HepG2 (cell line): Measurements from ENCODE around the gene CTNNA3. TPM values are rescaled to one million over a fixed set of nuclear protein-coding genes. Genes with fewer than 3 reads are reported as not detected.

Experiments
- ATAC-seq: fragments of 200-7000 bp; cut with Tn5 transposase; 3 replicates; pipeline ENCODE4 v1.9.1; 2020; ENCODE audit warnings: mild to moderate bottlenecking, moderate library complexity
- BruUV-seq: library from RNA; stranded (reverse); fragments of 400-500 nt; replicated peaks from 2 replicates; lab custom pipeline; 2021; lab: Mats Ljungman, UMichigan
- CTCF ChIA-PET: fragments of 300-600 bp; formaldehyde crosslinking; extraction: SDS; loops from one replicate; lab custom pipeline; 2021; ENCODE audit warnings: low total read pairs, inconsistent platforms, low intra/inter-chr PET ratio; lab: Yijun Ruan, JAX
- POLR2A ChIA-PET: fragments of 350-600 bp; sonication (Branson Sonifier 250); formaldehyde crosslinking; loops from one replicate; lab custom pipeline; 2020; ENCODE audit warnings: antibody characterized with exemption, inconsistent platforms; lab: Yijun Ruan, JAX
- DNase-seq: peaks from one replicate; pipeline ENCODE4 v3.0.0-alpha.2; 2015; ENCODE audit warnings: low spot score
- FAIRE-seq: peaks from 3 replicates; lab custom pipeline; 2011; peaks lifted over from hg19 to GRCh38; lab: Jason Lieb, UNC
- H2AFZ ChIP-seq: one replicate; pipeline ENCODE4 v1.6.1; 2011; ENCODE audit warnings: low read length, inconsistent platforms
- H3K27ac ChIP-seq: fragments of 300-600 bp; 3 replicates; pipeline ENCODE4 v1.8.0; 2011; ENCODE audit warnings: mixed run types, mild to moderate bottlenecking, mixed read lengths, low read length, inconsistent platforms; ENCODE audit not compliant: insufficient read depth; ENCODE audit errors: extremely low read length
- H3K27me3 ChIP-seq, 2 experiments: fragments of 200-600 bp in 1 of 2; 2 replicates in 1 of 2; 3 replicates in 1 of 2; pipeline versions ENCODE4 v1.6.0 to v1.8.0; 2011; ENCODE audit warnings: low read length in 2 of 2, mild to moderate bottlenecking in 2 of 2, moderate library complexity in 2 of 2, inconsistent platforms in 1 of 2; ENCODE audit not compliant: insufficient read depth in 2 of 2, control insufficient read depth in 1 of 2
- H3K36me3 ChIP-seq, 2 experiments: fragments of 200-600 bp in 1 of 2; replicated peaks in 1 of 2; 2 replicates in 1 of 2; 3 replicates in 1 of 2; pipeline versions ENCODE4 v1.5.1 to v1.8.0; 2011; ENCODE audit warnings: low read length in 2 of 2, inconsistent platforms in 1 of 2; ENCODE audit not compliant: insufficient read depth in 2 of 2, control insufficient read depth in 1 of 2
- H3K4me1 ChIP-seq: 2 replicates; pipeline ENCODE4 v1.5.1; 2012; ENCODE audit warnings: low read length, inconsistent platforms; ENCODE audit not compliant: insufficient read depth
- H3K4me2 ChIP-seq: 2 replicates; pipeline ENCODE4 v1.6.0; 2011; ENCODE audit warnings: low read depth, low read length, inconsistent platforms
- H3K4me3 ChIP-seq, 3 experiments: fragments of 200-600 bp in 1 of 3; sonication (generic), shearing (Covaris generic) in 1 of 3; replicated peaks in 1 of 3; 2 replicates each; pipeline ENCODE4 v1.5.1; 2011 to 2016; ENCODE audit warnings: low read length in 3 of 3, inconsistent platforms in 2 of 3, low read depth in 2 of 3, mild to moderate bottlenecking in 2 of 3, control low read depth in 1 of 3, mixed read lengths in 1 of 3; ENCODE audit not compliant: insufficient read depth in 1 of 3
- H3K79me2 ChIP-seq: one replicate; pipeline ENCODE4 v1.6.1; 2011; ENCODE audit warnings: low read length, inconsistent platforms; ENCODE audit not compliant: insufficient read depth
- H3K9ac ChIP-seq: 2 replicates; pipeline ENCODE4 v1.6.0; 2011; ENCODE audit warnings: mild to moderate bottlenecking, low read depth, low read length, inconsistent platforms; ENCODE audit not compliant: insufficient read depth
- H3K9me3 ChIP-seq: 2 replicates; pipeline ENCODE4 v1.5.1; 2012; ENCODE audit warnings: mild to moderate bottlenecking, low read length
- H4K20me1 ChIP-seq: 2 replicates; pipeline ENCODE4 v1.6.0; 2011; ENCODE audit warnings: inconsistent platforms, mild to moderate bottlenecking, low read length, moderate library complexity; ENCODE audit not compliant: insufficient read depth
- CEBPB ChIP-seq: IDR thresholded peaks from 2 replicates; pipeline ENCODE4 v1.6.1; 2011; ENCODE audit warnings: low read depth, low read length, improper control_type of control experiment, borderline replicate concordance
- CENPT ChIP-seq: sonication (generic); formaldehyde crosslinking; IDR thresholded peaks from 2 replicates; pipeline ENCODE4 v1.8.0; 2022; ENCODE audit warnings: low read depth, mild to moderate bottlenecking, moderate library complexity, missing genetic modification reagents
- RARG ChIP-seq: sonication (generic); formaldehyde crosslinking; IDR thresholded peaks from 2 replicates; pipeline ENCODE4 v1.4.0; 2020; ENCODE audit warnings: low read depth, mild to moderate bottlenecking, missing genetic modification reagents
- SNAPC2 ChIP-seq: sonication (generic); formaldehyde crosslinking; IDR thresholded peaks from 2 replicates; pipeline ENCODE4 v1.8.1; 2022; ENCODE audit warnings: mild to moderate bottlenecking, missing genetic modification reagents
- SP4 ChIP-seq: sonication (generic); formaldehyde crosslinking; IDR thresholded peaks from 2 replicates; pipeline ENCODE4 v1.8.1; 2023; ENCODE audit warnings: mild to moderate bottlenecking, missing genetic modification reagents
- ZFAT ChIP-seq: sonication (generic); formaldehyde crosslinking; conservative IDR thresholded peaks from 2 replicates; pipeline ENCODE4 v1.8.1; 2023; ENCODE audit warnings: missing genetic modification reagents, inconsistent platforms
- ZNF317 ChIP-seq: sonication (generic); formaldehyde crosslinking; IDR thresholded peaks from 2 replicates; pipeline ENCODE4 v1.5.0; 2020; ENCODE audit warnings: mild to moderate bottlenecking, missing genetic modification reagents
- ZNF34 ChIP-seq: sonication (generic); formaldehyde crosslinking; IDR thresholded peaks from 2 replicates; pipeline ENCODE4 v1.4.0; 2020; ENCODE audit warnings: mild to moderate bottlenecking, missing genetic modification reagents, borderline replicate concordance
- ZNF350 ChIP-seq: sonication (generic); formaldehyde crosslinking; IDR thresholded peaks from 2 replicates; pipeline ENCODE4 v1.4.0; 2020; ENCODE audit warnings: mild to moderate bottlenecking, low read depth, missing genetic modification reagents, borderline replicate concordance
- ZNF607 ChIP-seq: sonication (generic); formaldehyde crosslinking; IDR thresholded peaks from 2 replicates; pipeline ENCODE4 v1.5.1; 2020; ENCODE audit warnings: missing genetic modification reagents, mild to moderate bottlenecking, borderline replicate concordance
- ZNF777 ChIP-seq: sonication (generic); formaldehyde crosslinking; IDR thresholded peaks from 2 replicates; pipeline ENCODE4 v1.4.0; 2020; ENCODE audit warnings: missing genetic modification reagents
- ZNF891 ChIP-seq: sonication (generic); formaldehyde crosslinking; IDR thresholded peaks from 2 replicates; pipeline ENCODE4 v1.5.0; 2020; ENCODE audit warnings: mild to moderate bottlenecking, missing genetic modification reagents
- WGBS: methylation state at CpG from one replicate; pipeline ENCODE4 v1.1.6; 2017; ENCODE audit warnings: low lambda C conversion rate; 5-methylcytosine and 5-hydroxymethylcytosine counted together
- in situ Hi-C: cut with HindIII; loops from 2 replicates; pipeline ENCODE4 v1.10.0; 2017; ENCODE audit warnings: low pct_unique_long_range_greater_than_20kb; ENCODE audit not compliant: extremely low pct_ligation_motif_present
- intact Hi-C: fragments of 100-400 bp; cut with micrococcal nuclease; formaldehyde crosslinking; loops from one replicate; pipeline ENCODE4 v1.10.0; 2022; ENCODE audit not compliant: unreplicated experiment
- polyA plus RNA-seq, 8 experiments: library from polyadenylated mRNA; depleted of rRNA in 3 of 8; stranded (reverse) in 7 of 8; unstranded in 1 of 8; fragments of >200 nt; fragmentation: Illumina TruSeq in 4 of 8; extraction: Trizol in 4 of 8; gene quantifications; 2 replicates each; pipeline versions ENCODE4 v1.2.1 to v1.2.3, GENCODE V29; 2011 to 2016; ENCODE audit warnings: low read depth in 4 of 8, missing spikeins in 1 of 8, mixed read lengths in 1 of 8; ENCODE audit not compliant: insufficient read depth in 1 of 8
- total RNA-seq, 5 experiments: library from RNA; depleted of rRNA; stranded (reverse); fragments of >200 nt; fragmentation: Illumina TruSeq; extraction: Trizol; gene quantifications; 2 replicates each; pipeline ENCODE4 v1.2.3, GENCODE V29; 2016; ENCODE audit warnings: low read depth in 1 of 5
- TF ChIP-seq, protein P1 (sequence below): sonication (generic); formaldehyde crosslinking; IDR thresholded peaks from 2 replicates; pipeline ENCODE4 v1.9.0; 2021; ENCODE audit warnings: missing genetic modification reagents, borderline replicate concordance
- TF ChIP-seq, protein P2 (sequence below): sonication (generic); formaldehyde crosslinking; IDR thresholded peaks from 2 replicates; pipeline ENCODE4 v1.5.0; 2020; ENCODE audit warnings: mild to moderate bottlenecking, low read depth, missing genetic modification reagents, borderline replicate concordance
- TF ChIP-seq, protein P3 (sequence below): IDR thresholded peaks from 2 replicates; pipeline ENCODE4 v1.6.1; 2016; ENCODE audit warnings: low read depth, control low read depth
- TF ChIP-seq, protein P4 (sequence below): sonication (generic); formaldehyde crosslinking; IDR thresholded peaks from 2 replicates; pipeline ENCODE4 v1.4.0; 2020; ENCODE audit warnings: missing genetic modification reagents, mild to moderate bottlenecking, borderline replicate concordance
- TF ChIP-seq, protein P5 (sequence below): sonication (generic); formaldehyde crosslinking; conservative IDR thresholded peaks from 2 replicates; pipeline ENCODE4 v1.5.0; 2020; ENCODE audit warnings: missing genetic modification reagents

The CTNNA3 gene
- total and polyA plus RNA-seq, 2 of the 13 experiments (the other 11 are each of a cell fraction or from before 2014, with no cell fraction given) = not detected

DNA sequence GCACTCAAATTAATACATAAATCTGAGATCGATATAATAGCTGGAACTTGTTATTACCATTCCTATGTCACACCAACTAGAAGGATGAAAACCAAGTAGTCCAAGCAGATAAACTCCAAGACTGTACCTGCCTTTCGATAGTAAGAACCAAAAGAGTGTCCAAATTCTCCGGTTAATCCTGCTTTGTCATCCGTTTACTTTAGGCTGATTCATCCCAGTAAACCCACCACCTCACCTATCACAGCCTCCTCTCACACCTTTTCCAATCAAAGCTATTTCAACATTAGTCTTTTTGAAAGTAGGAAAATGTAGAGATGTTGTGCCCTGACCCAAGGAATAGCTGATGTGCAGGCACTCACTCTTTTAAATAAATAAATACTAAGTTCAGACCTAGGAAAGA lies 177.2 kb downstream of the CTNNA3 start (continued):
- TF ChIP-seq CEBPB = no peak
- no peak for TF ChIP-seq ZNF317 (CRISPR knock-in tag)
- no peak for TF ChIP-seq RARG (CRISPR knock-in tag)
- TF ChIP-seq ZNF607 (CRISPR knock-in tag) = no peak
- TF ChIP-seq, protein P1, sequence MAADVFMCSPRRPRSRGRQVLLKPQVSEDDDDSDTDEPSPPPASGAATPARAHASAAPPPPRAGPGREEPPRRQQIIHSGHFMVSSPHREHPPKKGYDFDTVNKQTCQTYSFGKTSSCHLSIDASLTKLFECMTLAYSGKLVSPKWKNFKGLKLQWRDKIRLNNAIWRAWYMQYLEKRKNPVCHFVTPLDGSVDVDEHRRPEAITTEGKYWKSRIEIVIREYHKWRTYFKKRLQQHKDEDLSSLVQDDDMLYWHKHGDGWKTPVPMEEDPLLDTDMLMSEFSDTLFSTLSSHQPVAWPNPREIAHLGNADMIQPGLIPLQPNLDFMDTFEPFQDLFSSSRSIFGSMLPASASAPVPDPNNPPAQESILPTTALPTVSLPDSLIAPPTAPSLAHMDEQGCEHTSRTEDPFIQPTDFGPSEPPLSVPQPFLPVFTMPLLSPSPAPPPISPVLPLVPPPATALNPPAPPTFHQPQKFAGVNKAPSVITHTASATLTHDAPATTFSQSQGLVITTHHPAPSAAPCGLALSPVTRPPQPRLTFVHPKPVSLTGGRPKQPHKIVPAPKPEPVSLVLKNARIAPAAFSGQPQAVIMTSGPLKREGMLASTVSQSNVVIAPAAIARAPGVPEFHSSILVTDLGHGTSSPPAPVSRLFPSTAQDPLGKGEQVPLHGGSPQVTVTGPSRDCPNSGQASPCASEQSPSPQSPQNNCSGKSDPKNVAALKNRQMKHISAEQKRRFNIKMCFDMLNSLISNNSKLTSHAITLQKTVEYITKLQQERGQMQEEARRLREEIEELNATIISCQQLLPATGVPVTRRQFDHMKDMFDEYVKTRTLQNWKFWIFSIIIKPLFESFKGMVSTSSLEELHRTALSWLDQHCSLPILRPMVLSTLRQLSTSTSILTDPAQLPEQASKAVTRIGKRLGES (CRISPR knock-in tag) = no peak
- no peak for TF ChIP-seq ZNF777 (CRISPR knock-in tag)
- TF ChIP-seq, protein P2, sequence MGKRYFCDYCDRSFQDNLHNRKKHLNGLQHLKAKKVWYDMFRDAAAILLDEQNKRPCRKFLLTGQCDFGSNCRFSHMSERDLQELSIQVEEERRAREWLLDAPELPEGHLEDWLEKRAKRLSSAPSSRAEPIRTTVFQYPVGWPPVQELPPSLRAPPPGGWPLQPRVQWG (CRISPR knock-in tag) = no peak
- no peak for TF ChIP-seq ZNF34 (CRISPR knock-in tag)

DNA sequence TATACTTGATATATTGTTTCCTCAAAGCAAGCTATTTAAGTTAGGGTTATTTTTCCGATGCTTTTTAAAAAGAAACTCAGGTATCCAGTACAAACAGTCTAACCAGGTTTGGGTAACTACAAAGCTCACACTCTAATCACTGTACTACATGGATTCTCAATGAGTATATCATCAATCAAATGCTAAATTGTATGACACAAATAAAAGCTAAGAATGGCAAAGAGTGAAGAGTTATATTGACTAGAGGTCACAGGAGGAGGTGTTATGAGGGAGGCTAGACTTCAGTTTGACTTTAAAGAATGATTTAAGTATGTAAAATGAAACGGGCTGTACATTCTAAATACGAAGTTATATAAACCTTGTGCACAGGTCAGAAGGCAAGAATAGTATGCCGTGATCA lies 178.0 kb downstream of the CTNNA3 start:
- no TSS peak for BruUV-seq
- POLR2A ChIA-PET = no interaction called here
- in situ Hi-C loops (no loop called here), intact Hi-C loops (no loop called here)
- H3K4me1 ChIP-seq = no peaks in the 10 kb centered on the region
- no peak overlapping the region for H3K27ac ChIP-seq
- H3K9ac ChIP-seq = no peak overlapping the region
- H3K27me3 ChIP-seq = no peaks in the 10 kb centered on the region
- H3K9me3 ChIP-seq = no peaks in the 10 kb centered on the region
- no peaks in the 10 kb centered on the region for H4K20me1 ChIP-seq
- DNase-seq (no peak), FAIRE-seq (no peak), ATAC-seq (no peak)
- H3K4me2 ChIP-seq = no peak overlapping the region
- 0% methylated on average over 4 of the region's 4 CpGs for WGBS
- no peaks in the 10 kb centered on the region for H3K79me2 ChIP-seq
- H3K36me3 ChIP-seq = no peaks in the 10 kb centered on the region
- no peak overlapping the region for H2AFZ ChIP-seq
- H3K4me3 ChIP-seq = no peak overlapping the region
- CTCF ChIA-PET = no interaction called here
- TF ChIP-seq SP4 (CRISPR knock-in tag) (no peak), ZFAT (no peak), SNAPC2 (no peak), ZNF891 (CRISPR knock-in tag) (no peak), CENPT (CRISPR knock-in tag) (no peak), ZNF350 (CRISPR knock-in tag) (no peak)
- TF ChIP-seq, protein P3, sequence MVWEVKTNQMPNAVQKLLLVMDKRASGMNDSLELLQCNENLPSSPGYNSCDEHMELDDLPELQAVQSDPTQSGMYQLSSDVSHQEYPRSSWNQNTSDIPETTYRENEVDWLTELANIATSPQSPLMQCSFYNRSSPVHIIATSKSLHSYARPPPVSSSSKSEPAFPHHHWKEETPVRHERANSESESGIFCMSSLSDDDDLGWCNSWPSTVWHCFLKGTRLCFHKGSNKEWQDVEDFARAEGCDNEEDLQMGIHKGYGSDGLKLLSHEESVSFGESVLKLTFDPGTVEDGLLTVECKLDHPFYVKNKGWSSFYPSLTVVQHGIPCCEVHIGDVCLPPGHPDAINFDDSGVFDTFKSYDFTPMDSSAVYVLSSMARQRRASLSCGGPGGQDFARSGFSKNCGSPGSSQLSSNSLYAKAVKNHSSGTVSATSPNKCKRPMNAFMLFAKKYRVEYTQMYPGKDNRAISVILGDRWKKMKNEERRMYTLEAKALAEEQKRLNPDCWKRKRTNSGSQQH (CRISPR knock-in tag) = no peak
- TF ChIP-seq, protein P4, sequence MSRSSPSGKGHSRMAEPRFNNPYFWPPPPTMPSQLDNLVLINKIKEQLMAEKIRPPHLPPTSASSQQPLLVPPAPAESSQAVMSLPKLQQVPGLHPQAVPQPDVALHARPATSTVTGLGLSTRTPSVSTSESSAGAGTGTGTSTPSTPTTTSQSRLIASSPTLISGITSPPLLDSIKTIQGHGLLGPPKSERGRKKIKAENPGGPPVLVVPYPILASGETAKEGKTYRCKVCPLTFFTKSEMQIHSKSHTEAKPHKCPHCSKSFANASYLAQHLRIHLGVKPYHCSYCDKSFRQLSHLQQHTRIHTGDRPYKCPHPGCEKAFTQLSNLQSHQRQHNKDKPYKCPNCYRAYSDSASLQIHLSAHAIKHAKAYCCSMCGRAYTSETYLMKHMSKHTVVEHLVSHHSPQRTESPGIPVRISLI (CRISPR knock-in tag) = no peak
- TF ChIP-seq, protein P5, sequence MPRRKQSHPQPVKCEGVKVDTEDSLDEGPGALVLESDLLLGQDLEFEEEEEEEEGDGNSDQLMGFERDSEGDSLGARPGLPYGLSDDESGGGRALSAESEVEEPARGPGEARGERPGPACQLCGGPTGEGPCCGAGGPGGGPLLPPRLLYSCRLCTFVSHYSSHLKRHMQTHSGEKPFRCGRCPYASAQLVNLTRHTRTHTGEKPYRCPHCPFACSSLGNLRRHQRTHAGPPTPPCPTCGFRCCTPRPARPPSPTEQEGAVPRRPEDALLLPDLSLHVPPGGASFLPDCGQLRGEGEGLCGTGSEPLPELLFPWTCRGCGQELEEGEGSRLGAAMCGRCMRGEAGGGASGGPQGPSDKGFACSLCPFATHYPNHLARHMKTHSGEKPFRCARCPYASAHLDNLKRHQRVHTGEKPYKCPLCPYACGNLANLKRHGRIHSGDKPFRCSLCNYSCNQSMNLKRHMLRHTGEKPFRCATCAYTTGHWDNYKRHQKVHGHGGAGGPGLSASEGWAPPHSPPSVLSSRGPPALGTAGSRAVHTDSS (CRISPR knock-in tag) = no peak
